HG03457 (cell line): ENCODE data around the gene RXFP1.

Experiments used
- ATAC-seq: cut with Tn5 transposase; IDR thresholded peaks from one replicate; pipeline ENCODE4 v1.9.1; 2021; ENCODE audit warnings: moderate number of reproducible peaks; ENCODE audit not compliant: unreplicated experiment

The RXFP1 gene

GRCh38 chr4:158669310-158669709 lies 147.6 kb downstream of the RXFP1 start:
- ATAC-seq, result no peak

- peak; percentile 20 for ATAC-seq
These were observed 149.4 kb downstream of the RXFP1 start for GRCh38 chr4:158670975-158671664.

GRCh38 chr4:158671665-158671914 lies 149.9 kb downstream of the RXFP1 start, which contains the start of gene C4orf46:
Gene C4orf46 (minus strand): TSS chr4:158671887. CDS start chr4:158671801, 86 bp downstream.
- no peak for ATAC-seq

- peak; percentile 87 for ATAC-seq
These were observed 150.5 kb downstream of the RXFP1 start, which contains the start of gene ETFDH for GRCh38 chr4:158671915-158672806. Gene ETFDH (plus strand): TSS chr4:158672296. CDS start chr4:158672457, 161 bp downstream.

GRCh38 chr4:158673633-158674032 lies 152.0 kb downstream of the RXFP1 start:
- ATAC-seq, result no peak

- ATAC-seq, result no peak
These were observed 154.4 kb downstream of the RXFP1 start for GRCh38 chr4:158676076-158676475.

GRCh38 chr4:158678767-158679166 lies 157.1 kb downstream of the RXFP1 start:
- ATAC-seq, result no peak

GRCh38 chr4:158681629-158682028 lies 159.9 kb downstream of the RXFP1 start:
- no peak for ATAC-seq

GRCh38 chr4:158682066-158682465 lies 160.4 kb downstream of the RXFP1 start:
- no peak for ATAC-seq

- ATAC-seq, result no peak
These were observed 167.1 kb downstream of the RXFP1 start for GRCh38 chr4:158688813-158689212.
